Measurements from ENCODE around the gene AQP12A. TPM values are rescaled to one million over a fixed set of nuclear protein-coding genes. Genes with fewer than 3 reads are reported as not detected.

The AQP12A gene
- total and polyA plus RNA-seq, 2 donors (not counting 1 experiment from before 2014, with no cell fraction given): not detected

DNA sequence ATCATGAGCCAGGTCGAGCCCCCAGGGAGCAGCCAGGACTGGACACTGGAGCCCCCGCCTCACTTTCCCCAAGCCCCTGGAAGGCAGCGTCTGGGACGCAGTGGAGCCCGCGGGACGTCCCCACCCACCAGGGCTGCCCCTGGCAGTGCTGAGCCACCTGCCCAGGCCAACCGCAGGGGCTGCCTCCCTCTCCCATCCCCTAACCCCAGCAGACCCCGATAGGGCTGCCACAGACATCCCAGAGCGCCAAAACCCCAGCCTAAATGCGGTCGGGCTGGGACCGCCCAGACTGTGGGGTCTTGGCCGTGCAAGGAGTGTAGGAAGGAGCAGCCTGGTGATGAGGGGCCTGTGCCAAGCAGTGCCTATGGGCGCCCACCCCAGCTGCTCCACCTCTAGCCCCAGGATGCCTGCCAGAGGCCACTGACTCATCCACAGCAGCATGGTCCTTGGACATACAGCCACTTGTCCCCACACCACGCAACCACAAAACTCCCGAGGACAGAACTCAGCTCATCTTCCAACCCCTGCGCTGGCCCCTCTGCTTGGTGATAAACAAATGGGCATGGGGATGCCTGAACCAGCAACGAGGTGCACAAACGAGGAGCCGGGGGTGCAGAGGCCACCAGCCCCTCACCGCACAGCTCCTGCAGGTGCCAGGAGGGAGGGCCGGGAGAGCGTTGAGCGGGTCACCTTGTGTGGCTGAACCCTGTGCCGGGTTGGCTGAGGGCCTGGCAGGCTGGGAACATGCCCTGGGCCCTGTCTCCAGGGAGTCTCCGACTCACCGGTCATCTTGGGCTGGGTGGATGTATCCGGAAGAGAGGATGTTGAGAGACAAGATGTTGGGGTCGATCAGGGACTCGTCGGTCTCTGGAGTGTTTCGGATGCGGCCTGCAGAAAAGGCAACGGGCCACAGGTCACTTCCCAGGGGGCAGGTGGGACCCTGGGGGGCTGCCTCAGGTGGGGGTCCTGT is 44.9 kb downstream of the AQP12A start:
- Histone ChIP-seq H3K4me2 (replicated peaks; ENCODE audit: low read depth, low read length, poor library complexity, severe bottlenecking) (no peak overlapping the region), H3K9ac (ENCODE audit: low read length) (no peak overlapping the region), H3K79me2 (ENCODE audit: control insufficient read depth, insufficient read depth, low read length) (no peaks in the 10 kb centered on the region), H3K27me3 (replicated peaks in 1 of 4; ENCODE audit: control extremely low read depth in 1 of 4, control insufficient read depth in 3 of 4, insufficient read depth in 4 of 4, low read length in 3 of 4) (no peaks in the 10 kb centered on the region), H4K20me1 (ENCODE audit: control insufficient read depth, insufficient read depth, low read length, poor library complexity, severe bottlenecking) (no peaks in the 10 kb centered on the region), H3K36me3 (replicated peaks in 1 of 2; ENCODE audit: control extremely low read depth in 1 of 2, control insufficient read depth in 1 of 2, extremely low read depth in 1 of 2, insufficient read depth in 2 of 2, low read length in 1 of 2) (no peaks in the 10 kb centered on the region), H3K27ac (ENCODE audit: low read length in 2 of 2) (no peak overlapping the region), H3K9me3 (ENCODE audit: control extremely low read depth in 1 of 3, control insufficient read depth in 2 of 3, insufficient read depth in 1 of 3, low read length in 2 of 3) (no peaks in the 10 kb centered on the region), H2AFZ (ENCODE audit: insufficient read depth, low read depth, low read length, poor library complexity, severe bottlenecking) (no peak overlapping the region), H3K4me3 (ENCODE audit: control extremely low read depth in 1 of 5, extremely low read depth in 1 of 5, insufficient read depth in 1 of 5, low read depth in 2 of 5, low read length in 4 of 5) (no peak overlapping the region), H3K4me1 (ENCODE audit: control insufficient read depth in 2 of 2, insufficient read depth in 2 of 2, low read length in 2 of 2) (no peaks in the 10 kb centered on the region)
- H3K27ac Mint-ChIP-seq: no peak overlapping the region
- ATAC-seq (ENCODE audit: low read depth) (no peak), DNase-seq (no peak)
- no peaks in the 10 kb centered on the region for H3K9me3 Mint-ChIP-seq (ENCODE audit: insufficient read depth)
- ChIA-PET CTCF (interaction anchor here (0.9 kb wide), 1 partner anchor 222 kb away, joined by 4 read pairs; no protein-coding TSS in a partner anchor), POLR2A (no interaction called here)
- no peaks in the 10 kb centered on the region for H3K27me3 Mint-ChIP-seq
- no peaks in the 10 kb centered on the region for H3K4me1 Mint-ChIP-seq
- H3K4me3 Mint-ChIP-seq: no peak overlapping the region
- TF ChIP-seq, protein P1, sequence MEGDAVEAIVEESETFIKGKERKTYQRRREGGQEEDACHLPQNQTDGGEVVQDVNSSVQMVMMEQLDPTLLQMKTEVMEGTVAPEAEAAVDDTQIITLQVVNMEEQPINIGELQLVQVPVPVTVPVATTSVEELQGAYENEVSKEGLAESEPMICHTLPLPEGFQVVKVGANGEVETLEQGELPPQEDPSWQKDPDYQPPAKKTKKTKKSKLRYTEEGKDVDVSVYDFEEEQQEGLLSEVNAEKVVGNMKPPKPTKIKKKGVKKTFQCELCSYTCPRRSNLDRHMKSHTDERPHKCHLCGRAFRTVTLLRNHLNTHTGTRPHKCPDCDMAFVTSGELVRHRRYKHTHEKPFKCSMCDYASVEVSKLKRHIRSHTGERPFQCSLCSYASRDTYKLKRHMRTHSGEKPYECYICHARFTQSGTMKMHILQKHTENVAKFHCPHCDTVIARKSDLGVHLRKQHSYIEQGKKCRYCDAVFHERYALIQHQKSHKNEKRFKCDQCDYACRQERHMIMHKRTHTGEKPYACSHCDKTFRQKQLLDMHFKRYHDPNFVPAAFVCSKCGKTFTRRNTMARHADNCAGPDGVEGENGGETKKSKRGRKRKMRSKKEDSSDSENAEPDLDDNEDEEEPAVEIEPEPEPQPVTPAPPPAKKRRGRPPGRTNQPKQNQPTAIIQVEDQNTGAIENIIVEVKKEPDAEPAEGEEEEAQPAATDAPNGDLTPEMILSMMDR (IDR thresholded peaks at IDR 0.05): no peak
- TF ChIP-seq EZH2 (IDR thresholded peaks at IDR 0.05; ENCODE audit: borderline replicate concordance, insufficient read depth, low read depth, low read length, poor library complexity, severe bottlenecking): no peak
- WGBS (ENCODE audit: insufficient coverage): 87% methylated on average over 33 of the region's 35 CpGs
- intact Hi-C loops (cut with micrococcal nuclease): no loop called here

- H3K9ac ChIP-seq (ENCODE audit: low read length): no peak overlapping the region
- H3K4me3 ChIP-seq (ENCODE audit: control extremely low read depth in 1 of 5, extremely low read depth in 1 of 5, insufficient read depth in 1 of 5, low read depth in 2 of 5, low read length in 4 of 5): no peak overlapping the region
- no peak overlapping the region for H3K27ac Mint-ChIP-seq
- no peaks in the 10 kb centered on the region for H3K4me1 Mint-ChIP-seq
- H3K4me3 Mint-ChIP-seq: no peak overlapping the region
- no peaks in the 10 kb centered on the region for H3K36me3 ChIP-seq (replicated peaks in 1 of 2; ENCODE audit: control extremely low read depth in 1 of 2, control insufficient read depth in 1 of 2, extremely low read depth in 1 of 2, insufficient read depth in 2 of 2, low read length in 1 of 2)
- no peaks in the 10 kb centered on the region for H3K9me3 ChIP-seq (ENCODE audit: control extremely low read depth in 1 of 3, control insufficient read depth in 2 of 3, insufficient read depth in 1 of 3, low read length in 2 of 3)
- no peak for DNase-seq
- no peaks in the 10 kb centered on the region for H3K27me3 ChIP-seq (replicated peaks in 1 of 4; ENCODE audit: control extremely low read depth in 1 of 4, control insufficient read depth in 3 of 4, insufficient read depth in 4 of 4, low read length in 3 of 4)
- no peaks in the 10 kb centered on the region for H3K27me3 Mint-ChIP-seq
- no peaks in the 10 kb centered on the region for H3K79me2 ChIP-seq (ENCODE audit: control insufficient read depth, insufficient read depth, low read length)
- H3K4me2 ChIP-seq (replicated peaks; ENCODE audit: low read depth, low read length, poor library complexity, severe bottlenecking): no peak overlapping the region
- ChIA-PET POLR2A (no interaction called here), CTCF (no interaction called here)
- H3K27ac ChIP-seq (ENCODE audit: low read length in 2 of 2): no peak overlapping the region
- H2AFZ ChIP-seq (ENCODE audit: insufficient read depth, low read depth, low read length, poor library complexity, severe bottlenecking): no peak overlapping the region
- whole genome bisulfite sequencing (ENCODE audit: insufficient coverage): 80% methylated on average over 3 of the region's 5 CpGs
- no peak for TF ChIP-seq EZH2 (IDR thresholded peaks at IDR 0.05; ENCODE audit: borderline replicate concordance, insufficient read depth, low read depth, low read length, poor library complexity, severe bottlenecking)
- intact Hi-C loops (cut with micrococcal nuclease): no loop called here
- no peak for ATAC-seq (ENCODE audit: low read depth)
- H4K20me1 ChIP-seq (ENCODE audit: control insufficient read depth, insufficient read depth, low read length, poor library complexity, severe bottlenecking): no peaks in the 10 kb centered on the region
- H3K9me3 Mint-ChIP-seq (ENCODE audit: insufficient read depth): no peaks in the 10 kb centered on the region
- no peaks in the 10 kb centered on the region for H3K4me1 ChIP-seq (ENCODE audit: control insufficient read depth in 2 of 2, insufficient read depth in 2 of 2, low read length in 2 of 2)
Measured at GRCh38 chr2:240737512-240737911, 45.8 kb downstream of the AQP12A start.
